GM12873 (cell line): ENCODE data around the gene EXOC7.

Source experiments
- CTCF ChIP-seq: IDR thresholded peaks from 2 replicates; pipeline ENCODE4 v1.5.1; 2012; ENCODE audit warnings: low read depth, mild to moderate bottlenecking, moderate library complexity, low read length, control low read depth; ENCODE audit not compliant: insufficient read depth; ENCODE audit errors: missing control alignments

EXOC7 gene

GRCh38 chr17:76122431-76123190, 19.0 kb upstream of the EXOC7 start:
- no peak for TF ChIP-seq CTCF

- TF ChIP-seq CTCF: no peak
These were observed 18.4 kb upstream of the EXOC7 start for GRCh38 chr17:76121932-76122430.

GRCh38 chr17:76120658-76121008, 17.0 kb upstream of the EXOC7 start:
- TF ChIP-seq CTCF: no peak

GRCh38 chr17:76119409-76120371, 16.1 kb upstream of the EXOC7 start:
- TF ChIP-seq CTCF: no peak

GRCh38 chr17:76115138-76115754, 11.7 kb upstream of the EXOC7 start:
- TF ChIP-seq CTCF: no peak

GRCh38 chr17:76111956-76112355, 8.4 kb upstream of the EXOC7 start:
- no peak for TF ChIP-seq CTCF

- TF ChIP-seq CTCF: peak; percentile 32
These were observed 3.9 kb upstream of the EXOC7 start for GRCh38 chr17:76107509-76107908.
